Hepatocyte (in vitro differentiated cells): Measurements from ENCODE around the gene ADPRS. TPM values are rescaled to one million over a fixed set of nuclear protein-coding genes. Genes with fewer than 3 reads are reported as not detected.

Experiments used
- DNase-seq: peaks from one replicate; pipeline ENCODE4 v3.0.0-alpha.2; 2016; ENCODE audit warnings: low spot score
- H2AFZ ChIP-seq: fragments of 200-600 bp; sonication (generic); 2 replicates; pipeline ENCODE4 v1.6.0; 2016; ENCODE audit warnings: antibody characterized with exemption, mild to moderate bottlenecking
- H3K27ac ChIP-seq: fragments of 200-600 bp; sonication (generic); 2 replicates; pipeline ENCODE4 v1.5.1; 2016; ENCODE audit warnings: mild to moderate bottlenecking
- H3K27me3 ChIP-seq: fragments of 200-600 bp; sonication (generic); 2 replicates; pipeline ENCODE4 v1.6.1; 2016
- H3K36me3 ChIP-seq: fragments of 200-600 bp; sonication (generic); replicated peaks from 2 replicates; pipeline ENCODE4 v1.5.1; 2016; ENCODE audit warnings: low read depth; ENCODE audit not compliant: insufficient read depth
- H3K4me1 ChIP-seq: fragments of 200-600 bp; sonication (generic); 2 replicates; pipeline ENCODE4 v1.5.1; 2016; ENCODE audit warnings: mild to moderate bottlenecking, moderate library complexity; ENCODE audit not compliant: insufficient read depth
- H3K4me2 ChIP-seq: fragments of 200-600 bp; sonication (generic); 2 replicates; pipeline ENCODE4 v1.6.0; 2016
- H3K4me3 ChIP-seq: fragments of 200-600 bp; sonication (generic); 2 replicates; pipeline ENCODE4 v1.5.1; 2016; ENCODE audit warnings: mild to moderate bottlenecking
- H3K79me2 ChIP-seq: fragments of 200-600 bp; sonication (generic); 2 replicates; pipeline ENCODE4 v1.6.0; 2017; ENCODE audit warnings: mild to moderate bottlenecking
- H3K9me2 ChIP-seq: fragments of 200-600 bp; sonication (generic); replicated peaks from 2 replicates; pipeline ENCODE4 v1.6.0; 2017; ENCODE audit warnings: mild to moderate bottlenecking; ENCODE audit not compliant: insufficient read depth
- H3K9me3 ChIP-seq: fragments of 200-600 bp; sonication (generic); 2 replicates; pipeline ENCODE4 v1.5.1; 2016; ENCODE audit warnings: low read depth, mild to moderate bottlenecking
- H4K20me1 ChIP-seq: fragments of 200-600 bp; sonication (generic); 2 replicates; pipeline ENCODE4 v1.6.0; 2016; ENCODE audit warnings: mild to moderate bottlenecking; ENCODE audit not compliant: insufficient read depth, poor library complexity, severe bottlenecking
- CTCF ChIP-seq: fragments of 200-600 bp; sonication (generic); IDR thresholded peaks from 2 replicates; pipeline ENCODE4 v1.5.1; 2016; ENCODE audit warnings: antibody characterized with exemption, mild to moderate bottlenecking; ENCODE audit not compliant: poor library complexity
- EZH2 ChIP-seq: fragments of 200-600 bp; sonication (generic); IDR thresholded peaks from 2 replicates; pipeline ENCODE4 v1.6.1; 2016; ENCODE audit warnings: antibody characterized with exemption, mild to moderate bottlenecking, borderline replicate concordance
- EZH2phosphoT487 ChIP-seq: fragments of 200-600 bp; sonication (generic); IDR thresholded peaks from one replicate; pipeline ENCODE4 v1.6.1; 2018; ENCODE audit warnings: antibody characterized with exemption, mild to moderate bottlenecking, low read depth, moderate library complexity; ENCODE audit not compliant: unreplicated experiment, severe bottlenecking
- WGBS: methylation state at CpG from one replicate; pipeline ENCODE4 v1.1.6; 2016; ENCODE audit warnings: low lambda C conversion rate; ENCODE audit errors: missing lambda C conversion rate; 5-methylcytosine and 5-hydroxymethylcytosine counted together
- polyA plus RNA-seq: library from polyadenylated mRNA; unstranded; fragments of >200 nt; fragmentation: Nextera tagmentation; extraction: Ambion mirVana; gene quantifications from 2 replicates; pipeline ENCODE4 v1.2.1, GENCODE V29; 2016
- total RNA-seq: library from RNA; depleted of rRNA; stranded (reverse); fragments of >200 nt; gene quantifications from 2 replicates; pipeline ENCODE4 v1.2.3, GENCODE V29; 2014

The ADPRS gene
- total RNA-seq (27.4 and 37.6 TPM in 2 replicates), polyA plus RNA-seq (40.9 and 42.7 TPM in 2 replicates)

GRCh38 chr1:36088577-36089392 lies at the start of gene ADPRS:
Gene ADPRS, plus strand, starts transcription at chr1:36088892. Its CDS starts 13 bp downstream, at chr1:36088905.
- peak within 1 kb of the TSS; percentile 85 for H3K4me3 ChIP-seq
- peaks cover 19% of the 10 kb centered on the region for H3K4me1 ChIP-seq
- peak; percentile 99 for TF ChIP-seq CTCF
- no peak for TF ChIP-seq EZH2phosphoT487
- peak within 1 kb of the TSS; percentile 99 for H3K4me2 ChIP-seq
- WGBS = 2% methylated on average over 65 of the region's 84 CpGs
- H4K20me1 ChIP-seq = peaks cover 3% of the 10 kb centered on the region
- H3K9me3 ChIP-seq = no peaks in the 10 kb centered on the region
- no peaks in the 10 kb centered on the region for H3K36me3 ChIP-seq
- no peaks in the 10 kb centered on the region for H3K27me3 ChIP-seq
- H3K27ac ChIP-seq = peak within 1 kb of the TSS; percentile 96
- peaks cover 27% of the 10 kb centered on the region for H3K79me2 ChIP-seq
- no peaks in the 10 kb centered on the region for H3K9me2 ChIP-seq
- peak within 1 kb of the TSS; percentile 99 for H2AFZ ChIP-seq
- peak; percentile 95 for DNase-seq

GRCh38 chr1:36040238-36040637 lies 48.5 kb upstream of the ADPRS start:
- no peaks in the 10 kb centered on the region for H4K20me1 ChIP-seq
- no peaks in the 10 kb centered on the region for H3K9me3 ChIP-seq
- H3K27ac ChIP-seq = no peak overlapping the region
- H3K36me3 ChIP-seq = no peaks in the 10 kb centered on the region
- no peaks in the 10 kb centered on the region for H3K79me2 ChIP-seq
- H3K4me2 ChIP-seq = no peak overlapping the region
- H2AFZ ChIP-seq = no peak overlapping the region
- no peak for DNase-seq
- H3K4me1 ChIP-seq = no peaks in the 10 kb centered on the region
- WGBS = 90% methylated on average over 2 of the region's 2 CpGs
- no peak for TF ChIP-seq EZH2phosphoT487
- no peak for TF ChIP-seq CTCF
- TF ChIP-seq EZH2 = no peak
- H3K27me3 ChIP-seq = no peaks in the 10 kb centered on the region
- H3K9me2 ChIP-seq = no peaks in the 10 kb centered on the region
- no peak overlapping the region for H3K4me3 ChIP-seq

GRCh38 chr1:36051821-36052220 lies 36.9 kb upstream of the ADPRS start:
- no peak for TF ChIP-seq CTCF
- no peak for TF ChIP-seq EZH2phosphoT487
- no peak for TF ChIP-seq EZH2
- H3K4me3 ChIP-seq = no peak overlapping the region
- H3K4me2 ChIP-seq = no peak overlapping the region
- H3K79me2 ChIP-seq = no peaks in the 10 kb centered on the region
- no peaks in the 10 kb centered on the region for H3K9me3 ChIP-seq
- H3K27me3 ChIP-seq = no peaks in the 10 kb centered on the region
- no peak overlapping the region for H3K27ac ChIP-seq
- H4K20me1 ChIP-seq = no peaks in the 10 kb centered on the region
- no peak overlapping the region for H2AFZ ChIP-seq
- H3K9me2 ChIP-seq = no peaks in the 10 kb centered on the region
- no peak for DNase-seq
- no peaks in the 10 kb centered on the region for H3K36me3 ChIP-seq
- H3K4me1 ChIP-seq = no peaks in the 10 kb centered on the region

- Histone ChIP-seq H3K4me2 (no peak overlapping the region), H3K36me3 (no peaks in the 10 kb centered on the region), H3K27ac (no peak overlapping the region), H3K79me2 (no peaks in the 10 kb centered on the region), H3K27me3 (no peaks in the 10 kb centered on the region), H3K4me3 (no peak overlapping the region), H3K9me3 (no peaks in the 10 kb centered on the region), H3K4me1 (no peaks in the 10 kb centered on the region), H4K20me1 (no peaks in the 10 kb centered on the region), H3K9me2 (no peaks in the 10 kb centered on the region), H2AFZ (no peak overlapping the region)
- DNase-seq = no peak
- no peak for TF ChIP-seq CTCF
- TF ChIP-seq EZH2phosphoT487 = no peak
These were observed 34.7 kb upstream of the ADPRS start for GRCh38 chr1:36053978-36054377.
